Measurements from ENCODE around the gene RERG.

DNA sequence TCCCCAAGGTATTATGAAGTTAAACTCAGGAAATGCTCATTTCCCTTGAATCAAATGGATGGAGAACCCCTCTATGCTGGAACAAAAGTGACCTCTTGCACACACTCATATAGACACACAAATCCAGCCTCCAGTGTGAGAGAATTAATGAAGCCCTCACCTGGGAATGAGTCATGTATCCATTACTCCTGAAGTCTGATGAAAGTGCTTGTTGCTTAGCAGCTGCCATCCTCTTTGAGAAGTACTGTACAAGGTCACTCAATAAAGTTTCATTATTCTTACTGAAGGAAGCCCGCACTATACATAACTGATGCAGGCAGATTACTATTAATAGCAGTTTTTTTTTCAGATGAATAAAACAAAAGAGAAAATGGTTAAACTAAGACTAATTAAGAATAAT lies 102.3 kb downstream of the RERG start:
- TF ChIP-seq, protein P1, sequence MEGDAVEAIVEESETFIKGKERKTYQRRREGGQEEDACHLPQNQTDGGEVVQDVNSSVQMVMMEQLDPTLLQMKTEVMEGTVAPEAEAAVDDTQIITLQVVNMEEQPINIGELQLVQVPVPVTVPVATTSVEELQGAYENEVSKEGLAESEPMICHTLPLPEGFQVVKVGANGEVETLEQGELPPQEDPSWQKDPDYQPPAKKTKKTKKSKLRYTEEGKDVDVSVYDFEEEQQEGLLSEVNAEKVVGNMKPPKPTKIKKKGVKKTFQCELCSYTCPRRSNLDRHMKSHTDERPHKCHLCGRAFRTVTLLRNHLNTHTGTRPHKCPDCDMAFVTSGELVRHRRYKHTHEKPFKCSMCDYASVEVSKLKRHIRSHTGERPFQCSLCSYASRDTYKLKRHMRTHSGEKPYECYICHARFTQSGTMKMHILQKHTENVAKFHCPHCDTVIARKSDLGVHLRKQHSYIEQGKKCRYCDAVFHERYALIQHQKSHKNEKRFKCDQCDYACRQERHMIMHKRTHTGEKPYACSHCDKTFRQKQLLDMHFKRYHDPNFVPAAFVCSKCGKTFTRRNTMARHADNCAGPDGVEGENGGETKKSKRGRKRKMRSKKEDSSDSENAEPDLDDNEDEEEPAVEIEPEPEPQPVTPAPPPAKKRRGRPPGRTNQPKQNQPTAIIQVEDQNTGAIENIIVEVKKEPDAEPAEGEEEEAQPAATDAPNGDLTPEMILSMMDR (IDR thresholded peaks at IDR 0.05): no peak
- TF ChIP-seq POLR2A (IDR thresholded peaks at IDR 0.05): no peak
